T-helper 2 cell treated with Interferon-gamma antibody and Interleukin-4, amounts not matched to agents 100 ng/mL and 5 ng/mL, for 36 hours (primary cell): Measurements from ENCODE around the gene RNF114. TPM values are rescaled to one million over a fixed set of nuclear protein-coding genes. Genes with fewer than 3 reads are reported as not detected.
"Not testable (repeated sequence)": the region's sequence is repeated elsewhere in the genome, so short reads cannot be mapped to it uniquely, and the experiment has no call there.

Source experiments
- intact Hi-C: fragments of 100-400 bp; cut with micrococcal nuclease; formaldehyde crosslinking; loops from one replicate; pipeline ENCODE4 v1.15.1; 2023
- total RNA-seq: library from RNA; stranded (reverse); gene quantifications from 2 replicates; pipeline ENCODE4 v1.2.3, GENCODE V29; 2022

The RNF114 gene
- total RNA-seq, 1 donor from 2014 or later: 59.1 TPM

- intact Hi-C loops: no loop called here
Measured at GRCh38 chr20:49983848-49984408, 47.7 kb downstream of the RNF114 start.

GRCh38 chr20:49984426-49985153 is 48.4 kb downstream of the RNF114 start:
- intact Hi-C loops: no loop called here

GRCh38 chr20:49985157-49985556 is 49.0 kb downstream of the RNF114 start:
- intact Hi-C loops: no loop called here

- intact Hi-C loops: no loop called here
Measured at GRCh38 chr20:49985617-49986016, 49.4 kb downstream of the RNF114 start.

- intact Hi-C loops: no loop called here
Measured at GRCh38 chr20:49986049-49986448, 49.9 kb downstream of the RNF114 start.

GRCh38 chr20:49987015-49987867 is 51.0 kb downstream of the RNF114 start:
- intact Hi-C loops: no loop called here

- intact Hi-C loops: no loop called here
Measured at GRCh38 chr20:49987868-49988690, 51.9 kb downstream of the RNF114 start.

GRCh38 chr20:49989234-49990065 is 53.3 kb downstream of the RNF114 start:
- intact Hi-C loops: no loop called here

GRCh38 chr20:49990271-49990720 is 54.1 kb downstream of the RNF114 start:
- intact Hi-C loops: no loop called here

- intact Hi-C loops: no loop called here
Measured at GRCh38 chr20:49993301-49993751, 57.1 kb downstream of the RNF114 start.

- intact Hi-C loops: no loop called here
Measured at GRCh38 chr20:49995586-49995985, 59.4 kb downstream of the RNF114 start.

GRCh38 chr20:49998478-49999188 is 62.4 kb downstream of the RNF114 start:
- intact Hi-C loops: not testable (repeated sequence)

- intact Hi-C loops: no loop called here
Measured at GRCh38 chr20:49999329-49999728, 63.1 kb downstream of the RNF114 start.

- intact Hi-C loops: not testable (repeated sequence)
Measured at GRCh38 chr20:50000548-50001222, 64.5 kb downstream of the RNF114 start.

- intact Hi-C loops: no loop called here
Measured at GRCh38 chr20:50001784-50002311, 65.7 kb downstream of the RNF114 start.

- intact Hi-C loops: no loop called here
Measured at GRCh38 chr20:50003253-50003656, 67.1 kb downstream of the RNF114 start.
